Memory B cell (primary cell): ENCODE data around the gene CD22.

Experiments used
- ATAC-seq: fragments of 150-1000 bp; cut with Tn5 transposase; 2 replicates; pipeline ENCODE4 v1.10.0; 2021; ENCODE audit warnings: low read depth, mild to moderate bottlenecking, moderate library complexity
- DNase-seq, 2 donors: peaks; one replicate each; pipeline ENCODE4 v3.0.0; 2022; ENCODE audit warnings: low spot score in 2 of 2
- H3K27ac Mint-ChIP-seq: one replicate; pipeline ENCODE4 v1.8.0; 2022; ENCODE audit warnings: mild to moderate bottlenecking, moderate library complexity, mixed read lengths
- H3K27me3 Mint-ChIP-seq: one replicate; pipeline ENCODE4 v1.8.0; 2022; ENCODE audit warnings: mixed read lengths
- H3K36me3 Mint-ChIP-seq: one replicate; pipeline ENCODE4 v1.8.0; 2022; ENCODE audit warnings: mild to moderate bottlenecking, mixed read lengths
- H3K4me1 Mint-ChIP-seq: one replicate; pipeline ENCODE4 v1.8.0; 2022; ENCODE audit warnings: mixed read lengths
- H3K4me3 Mint-ChIP-seq: one replicate; pipeline ENCODE4 v1.8.0; 2022; ENCODE audit warnings: mild to moderate bottlenecking, moderate library complexity, mixed read lengths
- H3K9me3 Mint-ChIP-seq: one replicate; pipeline ENCODE4 v1.8.0; 2022; ENCODE audit warnings: mixed read lengths

Gene CD22

DNA sequence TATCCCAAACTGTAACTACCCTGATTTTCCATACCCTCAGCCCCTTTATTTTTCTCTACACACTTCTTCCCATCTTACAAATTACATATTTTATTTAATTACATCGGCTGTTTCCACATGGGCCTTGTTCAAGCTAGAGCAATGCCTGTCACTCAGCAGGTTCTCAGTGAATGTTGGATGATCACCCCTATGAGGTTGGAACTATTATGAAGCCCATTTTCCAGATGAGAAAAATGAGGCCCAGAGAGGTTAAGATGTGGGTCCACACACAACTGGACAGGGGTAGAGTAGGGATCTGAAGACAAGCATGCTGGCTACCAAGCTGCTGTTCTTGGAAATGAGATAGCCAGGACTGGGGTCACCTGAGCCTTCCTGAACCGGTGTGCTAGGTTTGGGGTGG is 27.0 kb upstream of the CD22 start:
- Mint-ChIP-seq H3K27ac (no peak overlapping the region), H3K9me3 (no peaks in the 10 kb centered on the region)

DNA sequence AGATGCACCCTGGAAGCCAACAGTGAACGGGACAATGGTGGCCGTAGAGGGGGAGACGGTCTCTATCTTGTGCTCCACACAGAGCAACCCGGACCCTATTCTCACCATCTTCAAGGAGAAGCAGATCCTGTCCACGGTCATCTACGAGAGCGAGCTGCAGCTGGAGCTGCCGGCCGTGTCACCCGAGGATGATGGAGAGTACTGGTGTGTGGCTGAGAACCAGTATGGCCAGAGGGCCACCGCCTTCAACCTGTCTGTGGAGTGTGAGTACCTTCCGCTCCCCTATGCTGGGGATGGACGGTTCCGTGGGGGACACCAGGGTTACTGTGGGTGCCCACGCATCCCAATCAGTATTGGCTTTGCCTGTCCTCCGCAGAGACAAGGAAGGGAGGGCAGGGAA is 26.5 kb upstream of the CD22 start:
- no peak for ATAC-seq
- H3K4me1 Mint-ChIP-seq, result peaks cover 7% of the 10 kb centered on the region
- H3K4me3 Mint-ChIP-seq, result no peak overlapping the region
- H3K9me3 Mint-ChIP-seq, result no peaks in the 10 kb centered on the region
- H3K27ac Mint-ChIP-seq, result no peak overlapping the region
- H3K27me3 Mint-ChIP-seq, result no peaks in the 10 kb centered on the region
- no peaks in the 10 kb centered on the region for H3K36me3 Mint-ChIP-seq
- no peak for DNase-seq

More for the DNA sequence above, 27.0 kb upstream of the CD22 start:
- H3K4me3 Mint-ChIP-seq, result no peak overlapping the region
- no peak for ATAC-seq
- peaks cover 7% of the 10 kb centered on the region for H3K4me1 Mint-ChIP-seq
- DNase-seq, result no peak
- H3K27me3 Mint-ChIP-seq, result no peaks in the 10 kb centered on the region
- no peaks in the 10 kb centered on the region for H3K36me3 Mint-ChIP-seq

DNA sequence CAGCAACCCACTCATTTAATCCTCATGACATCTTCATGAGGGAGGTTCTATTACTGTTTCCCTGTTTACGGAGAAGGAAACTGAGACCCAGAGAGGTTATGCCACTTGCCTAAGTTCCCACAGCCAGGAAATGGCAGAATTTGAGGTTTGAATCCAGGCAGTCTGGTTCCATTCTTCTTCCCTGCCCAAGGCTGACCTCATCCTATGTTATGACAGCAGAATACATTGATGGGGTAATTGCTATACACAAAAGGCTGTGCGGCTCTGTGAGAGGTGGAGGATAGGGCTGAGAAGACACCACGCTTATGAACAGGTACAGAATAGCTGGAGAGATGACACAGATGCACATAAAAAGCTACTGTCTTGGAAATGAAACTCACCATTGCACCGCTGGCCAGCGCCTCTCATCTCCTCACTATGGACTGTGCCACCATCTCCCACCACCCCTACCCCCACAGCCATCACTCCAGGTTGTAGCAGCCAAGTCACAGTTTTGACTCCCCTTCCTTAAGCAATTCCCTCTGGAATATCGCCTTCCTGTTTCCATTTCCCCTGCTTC is 25.6 kb upstream of the CD22 start:
- no peak overlapping the region for H3K4me3 Mint-ChIP-seq
- no peak for ATAC-seq
- H3K4me1 Mint-ChIP-seq, result peaks cover 14% of the 10 kb centered on the region
- no peak overlapping the region for H3K27ac Mint-ChIP-seq
- H3K36me3 Mint-ChIP-seq, result no peaks in the 10 kb centered on the region
- H3K27me3 Mint-ChIP-seq, result no peaks in the 10 kb centered on the region
- no peak for DNase-seq
- H3K9me3 Mint-ChIP-seq, result no peaks in the 10 kb centered on the region

DNA sequence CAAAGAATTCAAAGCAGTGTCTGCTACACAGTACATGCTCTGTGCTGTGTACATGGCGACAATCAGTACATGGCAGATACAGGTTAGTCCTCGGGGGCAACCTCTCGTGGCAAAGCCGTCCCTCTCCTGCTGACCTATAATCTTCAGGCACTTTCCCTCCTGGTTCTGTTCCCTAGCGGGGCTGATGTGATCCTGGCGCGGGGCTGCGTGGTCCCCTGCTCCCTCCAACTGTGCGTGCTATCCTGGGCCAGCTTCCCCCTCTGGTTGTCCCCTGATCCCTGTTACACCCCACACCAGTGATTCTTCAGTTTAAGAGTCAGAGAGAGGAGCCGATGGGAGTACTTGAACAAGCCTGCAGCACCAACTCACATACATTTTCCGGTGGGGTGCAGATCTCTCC is 25.0 kb upstream of the CD22 start:
- Mint-ChIP-seq H3K27me3 (no peaks in the 10 kb centered on the region), H3K27ac (no peak overlapping the region), H3K4me3 (no peak overlapping the region), H3K36me3 (no peaks in the 10 kb centered on the region), H3K4me1 (peaks cover 16% of the 10 kb centered on the region), H3K9me3 (no peaks in the 10 kb centered on the region)
- no peak for ATAC-seq
- DNase-seq, result no peak

DNA sequence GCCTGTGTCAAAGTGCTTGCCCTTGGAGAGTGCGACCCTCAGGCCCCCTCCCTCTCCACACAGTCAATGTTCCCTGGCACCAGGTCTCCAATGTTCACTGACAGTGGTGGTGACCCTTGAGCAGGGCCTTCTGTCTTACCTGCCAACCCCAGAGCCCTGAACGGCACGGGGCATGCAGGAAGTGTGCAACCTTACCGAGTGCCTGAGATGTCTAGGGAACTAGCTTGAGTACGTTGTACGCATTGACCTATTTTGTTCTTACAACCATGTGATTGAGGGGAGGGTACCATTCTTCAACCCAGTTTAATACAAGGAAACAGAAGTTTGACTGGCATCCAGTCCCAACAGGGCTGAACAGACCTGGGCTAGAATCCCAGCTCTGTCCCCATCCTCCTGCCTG is 23.8 kb upstream of the CD22 start:
- ATAC-seq (no peak), DNase-seq (no peak)
- no peak overlapping the region for H3K27ac Mint-ChIP-seq
- no peaks in the 10 kb centered on the region for H3K9me3 Mint-ChIP-seq
- no peak overlapping the region for H3K4me3 Mint-ChIP-seq
- H3K4me1 Mint-ChIP-seq, result peaks cover 17% of the 10 kb centered on the region
- no peaks in the 10 kb centered on the region for H3K27me3 Mint-ChIP-seq
- no peaks in the 10 kb centered on the region for H3K36me3 Mint-ChIP-seq

DNA sequence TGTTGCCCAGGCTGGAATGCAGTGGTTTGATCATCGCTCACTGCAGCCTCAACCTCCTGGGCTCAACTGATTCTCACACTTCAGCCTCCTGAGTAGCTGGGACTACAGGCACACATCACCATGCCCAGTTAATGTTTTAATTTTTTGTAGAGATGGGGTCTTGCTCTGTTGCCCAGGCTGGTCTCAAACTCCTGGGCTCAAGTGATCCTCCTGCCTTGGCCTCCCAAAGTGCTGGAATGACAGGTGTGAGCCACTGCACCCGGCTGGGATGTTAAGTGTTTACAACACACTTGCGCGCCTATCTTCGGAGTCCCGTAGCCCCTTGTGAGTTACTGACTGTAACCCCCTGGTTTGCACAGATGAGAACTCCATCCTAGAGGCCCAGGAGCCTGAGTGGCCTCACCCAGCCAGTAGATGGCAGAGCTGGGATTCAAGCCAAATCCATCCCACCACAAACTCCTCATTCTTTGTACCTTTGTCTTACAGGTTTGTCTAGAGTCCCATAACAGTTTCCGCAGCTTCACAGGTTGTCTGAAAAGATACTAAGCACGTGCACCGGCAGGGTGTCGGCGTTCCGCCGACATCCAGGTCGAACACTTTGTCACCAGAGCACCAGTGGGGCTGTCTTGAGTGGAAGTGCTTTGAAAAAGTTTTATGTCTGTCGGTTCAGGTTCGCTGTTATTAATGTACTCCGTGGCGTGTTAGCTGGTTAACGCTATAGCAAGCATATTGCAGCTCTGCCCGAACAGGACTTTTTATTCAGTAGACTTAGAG is 22.3 kb upstream of the CD22 start:
- ATAC-seq, result peak; percentile 74
- H3K4me1 Mint-ChIP-seq, result peaks cover 17% of the 10 kb centered on the region

DNA sequence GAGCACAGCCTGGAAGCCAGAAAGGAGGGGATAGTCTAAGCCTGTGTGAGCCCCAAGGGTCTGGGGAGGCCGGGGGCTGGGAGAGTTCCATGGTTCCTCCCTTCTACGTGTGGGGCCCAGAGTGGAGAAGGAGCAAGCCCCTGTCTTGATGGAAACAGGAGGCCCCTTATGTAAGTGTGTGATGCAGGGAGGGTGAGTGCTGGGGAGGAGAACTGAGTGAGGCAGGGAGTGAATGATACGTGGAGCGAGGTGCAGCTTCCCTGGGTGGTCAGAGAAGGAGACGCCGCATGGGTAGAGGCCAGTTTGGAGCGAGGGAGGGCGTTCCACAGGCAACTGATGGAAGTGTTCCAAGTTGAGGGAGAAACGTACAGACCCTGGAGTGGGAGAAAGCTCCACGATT is 21.1 kb upstream of the CD22 start:
- H3K4me1 Mint-ChIP-seq, result peaks cover 17% of the 10 kb centered on the region
- DNase-seq (no peak), ATAC-seq (no peak)
- no peak overlapping the region for H3K27ac Mint-ChIP-seq
- no peaks in the 10 kb centered on the region for H3K36me3 Mint-ChIP-seq
- no peak overlapping the region for H3K4me3 Mint-ChIP-seq
- H3K9me3 Mint-ChIP-seq, result no peaks in the 10 kb centered on the region
- H3K27me3 Mint-ChIP-seq, result no peaks in the 10 kb centered on the region

More for the DNA sequence above, 22.3 kb upstream of the CD22 start:
- H3K9me3 Mint-ChIP-seq, result no peaks in the 10 kb centered on the region
- no peaks in the 10 kb centered on the region for H3K27me3 Mint-ChIP-seq
- H3K27ac Mint-ChIP-seq, result no peak overlapping the region
- no peaks in the 10 kb centered on the region for H3K36me3 Mint-ChIP-seq
- no peak for DNase-seq
- no peak overlapping the region for H3K4me3 Mint-ChIP-seq

DNA sequence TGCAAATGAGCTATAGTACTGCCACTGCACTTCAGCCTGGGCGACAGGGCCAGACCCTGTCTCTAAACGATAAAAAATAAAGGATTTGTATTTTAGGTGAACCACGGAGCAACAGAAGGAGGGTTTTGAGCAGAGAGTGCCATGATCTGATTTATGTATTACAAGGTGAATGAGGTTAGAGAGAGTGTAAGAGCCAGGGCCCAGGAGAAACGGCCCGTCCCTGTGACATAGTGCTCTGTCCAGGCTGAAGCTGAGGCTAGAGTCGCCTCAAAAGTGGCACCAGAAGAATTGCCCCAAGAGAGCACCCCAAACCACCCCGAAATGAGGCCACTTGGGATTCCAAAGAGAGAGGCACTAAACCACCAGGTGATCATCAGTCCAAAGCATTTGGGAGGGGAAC is 20.1 kb upstream of the CD22 start:
- H3K4me3 Mint-ChIP-seq, result no peak overlapping the region
- H3K4me1 Mint-ChIP-seq, result peaks cover 18% of the 10 kb centered on the region
- no peaks in the 10 kb centered on the region for H3K27me3 Mint-ChIP-seq

DNA sequence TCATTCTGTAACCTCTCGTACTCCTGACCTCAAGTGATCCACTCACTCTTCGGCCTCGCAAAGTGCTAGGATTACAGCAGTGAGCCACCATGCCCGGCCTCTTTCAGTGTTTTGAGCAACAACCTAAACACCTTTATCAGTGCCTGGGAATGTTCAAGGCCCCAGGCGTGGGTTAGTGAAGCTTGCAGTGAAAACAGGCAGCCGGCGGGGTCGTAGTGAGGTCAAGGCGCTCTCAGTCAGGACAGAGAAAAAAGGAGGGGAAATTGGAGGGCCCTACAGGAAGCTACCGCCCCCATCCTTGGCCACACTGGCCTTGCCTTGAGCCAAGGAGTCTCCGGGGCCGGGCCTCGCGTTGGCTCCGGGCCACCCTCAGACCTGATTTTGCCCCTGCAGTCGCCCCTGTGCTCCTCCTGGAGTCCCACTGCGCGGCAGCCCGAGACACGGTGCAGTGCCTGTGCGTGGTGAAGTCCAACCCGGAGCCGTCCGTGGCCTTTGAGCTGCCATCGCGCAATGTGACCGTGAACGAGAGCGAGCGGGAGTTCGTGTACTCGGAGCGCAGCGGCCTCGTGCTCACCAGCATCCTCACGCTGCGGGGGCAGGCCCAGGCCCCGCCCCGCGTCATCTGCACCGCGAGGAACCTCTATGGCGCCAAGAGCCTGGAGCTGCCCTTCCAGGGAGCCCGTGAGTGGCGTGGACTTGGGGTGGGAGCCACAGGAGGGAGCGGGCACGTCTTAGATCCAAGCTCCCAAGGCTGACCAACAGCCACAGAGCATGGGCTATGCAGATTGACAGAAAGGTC is 19.3 kb upstream of the CD22 start:
- no peaks in the 10 kb centered on the region for H3K27me3 Mint-ChIP-seq
- H3K27ac Mint-ChIP-seq, result no peak overlapping the region
- no peaks in the 10 kb centered on the region for H3K36me3 Mint-ChIP-seq
- H3K4me3 Mint-ChIP-seq, result no peak overlapping the region
- no peak for DNase-seq
- no peak for ATAC-seq
- no peaks in the 10 kb centered on the region for H3K9me3 Mint-ChIP-seq
- H3K4me1 Mint-ChIP-seq, result peaks cover 19% of the 10 kb centered on the region

More for the DNA sequence above, 20.1 kb upstream of the CD22 start:
- DNase-seq, result no peak
- no peaks in the 10 kb centered on the region for H3K36me3 Mint-ChIP-seq
- no peak overlapping the region for H3K27ac Mint-ChIP-seq
- H3K9me3 Mint-ChIP-seq, result no peaks in the 10 kb centered on the region
- no peak for ATAC-seq

DNA sequence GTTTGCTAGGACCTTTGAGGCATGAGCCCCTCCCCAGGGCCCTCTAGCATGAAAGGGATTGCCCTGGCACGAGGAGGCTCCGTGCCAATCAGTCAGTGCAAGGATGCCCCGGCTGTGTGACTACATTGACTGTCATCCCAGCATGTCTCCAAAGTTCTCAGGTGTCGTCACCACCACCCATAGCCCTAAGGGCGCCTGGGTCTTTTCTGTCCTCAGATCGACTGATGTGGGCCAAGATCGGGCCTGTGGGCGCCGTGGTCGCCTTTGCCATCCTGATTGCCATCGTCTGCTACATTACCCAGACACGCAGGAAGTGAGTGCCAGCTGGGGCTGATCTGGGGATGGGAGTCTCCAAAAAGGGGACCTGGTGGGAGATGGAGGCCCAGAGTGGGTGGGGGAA is 18.7 kb upstream of the CD22 start:
- no peak for ATAC-seq
- DNase-seq, result no peak
- Mint-ChIP-seq H3K36me3 (no peaks in the 10 kb centered on the region), H3K4me1 (peaks cover 19% of the 10 kb centered on the region), H3K27ac (no peak overlapping the region), H3K9me3 (no peaks in the 10 kb centered on the region), H3K27me3 (no peaks in the 10 kb centered on the region), H3K4me3 (no peak overlapping the region)

DNA sequence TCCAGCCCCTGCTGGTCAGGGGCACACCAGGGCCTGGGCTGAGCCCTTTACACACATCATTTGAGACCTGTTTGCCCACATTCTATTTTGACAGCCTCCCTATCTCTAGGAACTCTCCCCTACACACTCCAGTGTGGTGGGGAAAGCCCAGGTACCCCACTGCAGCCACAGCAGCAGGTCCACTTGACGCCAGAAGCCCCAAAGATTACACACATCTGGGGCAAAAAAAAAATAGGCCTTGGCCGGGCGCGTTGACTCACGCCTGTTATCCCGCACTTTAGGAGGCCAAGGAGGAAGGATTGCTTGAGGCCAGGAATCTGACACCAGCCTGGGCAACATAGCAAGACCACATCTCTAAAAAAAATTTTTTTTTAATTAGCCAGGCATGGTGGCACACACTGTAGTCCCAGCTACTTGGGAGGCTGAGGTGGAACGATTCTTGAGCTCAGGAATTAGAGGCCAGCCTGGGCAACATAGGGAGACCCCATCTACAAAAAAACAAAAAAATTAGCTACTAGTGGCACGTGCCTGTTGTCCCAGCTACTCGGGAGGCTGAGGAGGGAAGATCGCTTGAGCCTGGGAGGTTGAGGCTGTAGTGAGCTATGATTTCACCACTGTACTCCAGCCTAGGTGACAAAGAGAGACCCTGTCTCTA is 18.0 kb upstream of the CD22 start:
- Mint-ChIP-seq H3K4me1 (peaks cover 21% of the 10 kb centered on the region), H3K27me3 (no peaks in the 10 kb centered on the region), H3K36me3 (no peaks in the 10 kb centered on the region), H3K4me3 (no peak overlapping the region), H3K9me3 (no peaks in the 10 kb centered on the region), H3K27ac (no peak overlapping the region)
- DNase-seq, result no peak
- ATAC-seq, result no peak

DNA sequence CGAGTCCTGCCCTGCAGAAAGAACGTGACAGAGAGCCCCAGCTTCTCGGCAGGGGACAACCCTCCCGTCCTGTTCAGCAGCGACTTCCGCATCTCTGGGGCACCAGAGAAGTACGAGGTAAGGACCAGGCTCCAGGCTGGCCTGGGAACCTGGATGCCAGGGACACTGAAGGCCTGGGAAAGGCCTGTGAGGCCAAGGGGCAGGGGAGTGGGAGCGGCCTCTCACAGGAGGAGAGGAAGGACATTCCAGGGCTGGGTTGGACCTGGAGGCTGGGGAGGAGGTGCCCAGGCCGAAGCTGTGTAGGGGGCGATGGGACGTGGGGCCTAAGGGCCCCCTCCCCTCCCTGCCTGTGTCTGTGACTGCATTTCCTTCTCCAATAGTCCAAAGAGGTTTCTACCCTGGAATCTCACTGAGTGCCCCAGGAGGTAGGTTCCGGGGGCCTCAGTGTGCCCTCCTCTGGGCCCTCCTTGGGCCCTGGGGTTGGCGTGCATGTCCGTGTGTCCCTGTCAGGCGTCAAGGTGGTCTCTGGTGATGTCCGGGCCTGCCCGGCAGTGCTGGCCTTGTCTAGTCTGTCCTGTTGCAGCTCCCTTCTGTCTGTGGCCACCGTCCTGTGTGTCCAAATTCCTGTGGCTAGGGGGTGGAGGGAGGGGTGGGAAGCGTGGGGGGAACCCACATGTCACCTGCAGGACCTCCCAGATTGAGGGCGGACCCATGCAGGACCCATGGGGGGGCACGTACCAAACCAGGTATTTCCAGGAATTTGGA is 16.9 kb upstream of the CD22 start:
- Mint-ChIP-seq H3K27ac (no peak overlapping the region), H3K27me3 (no peaks in the 10 kb centered on the region), H3K4me1 (peaks cover 21% of the 10 kb centered on the region), H3K4me3 (no peak overlapping the region), H3K9me3 (no peaks in the 10 kb centered on the region), H3K36me3 (no peaks in the 10 kb centered on the region)
- DNase-seq (no peak), ATAC-seq (no peak)

DNA sequence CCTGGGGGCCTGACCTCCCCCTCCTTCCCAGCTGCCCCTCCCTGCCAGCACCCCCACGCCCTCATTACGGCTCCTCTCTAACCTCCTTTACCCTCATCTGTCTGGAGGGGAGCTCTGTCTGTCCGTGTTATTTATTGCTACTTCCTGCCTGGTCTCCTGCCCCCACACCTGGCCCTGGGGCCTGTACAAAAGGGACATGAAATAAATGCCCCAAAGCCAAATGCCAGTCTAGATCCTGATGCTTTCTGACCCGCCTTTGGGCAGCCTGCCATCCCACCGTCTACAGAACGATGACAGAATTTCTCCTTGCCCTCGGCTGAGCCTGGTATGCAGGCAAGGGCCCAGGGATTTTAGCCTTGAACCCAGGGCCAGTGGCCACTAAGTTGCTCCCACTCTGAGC is 15.4 kb upstream of the CD22 start:
- H3K9me3 Mint-ChIP-seq, result no peaks in the 10 kb centered on the region
- H3K27me3 Mint-ChIP-seq, result no peaks in the 10 kb centered on the region
- no peak for ATAC-seq
- H3K27ac Mint-ChIP-seq, result no peak overlapping the region
- peaks cover 24% of the 10 kb centered on the region for H3K4me1 Mint-ChIP-seq
- no peak for DNase-seq
- no peaks in the 10 kb centered on the region for H3K36me3 Mint-ChIP-seq
- H3K4me3 Mint-ChIP-seq, result no peak overlapping the region
